Measurements from ENCODE around the gene NFATC1.

DNA sequence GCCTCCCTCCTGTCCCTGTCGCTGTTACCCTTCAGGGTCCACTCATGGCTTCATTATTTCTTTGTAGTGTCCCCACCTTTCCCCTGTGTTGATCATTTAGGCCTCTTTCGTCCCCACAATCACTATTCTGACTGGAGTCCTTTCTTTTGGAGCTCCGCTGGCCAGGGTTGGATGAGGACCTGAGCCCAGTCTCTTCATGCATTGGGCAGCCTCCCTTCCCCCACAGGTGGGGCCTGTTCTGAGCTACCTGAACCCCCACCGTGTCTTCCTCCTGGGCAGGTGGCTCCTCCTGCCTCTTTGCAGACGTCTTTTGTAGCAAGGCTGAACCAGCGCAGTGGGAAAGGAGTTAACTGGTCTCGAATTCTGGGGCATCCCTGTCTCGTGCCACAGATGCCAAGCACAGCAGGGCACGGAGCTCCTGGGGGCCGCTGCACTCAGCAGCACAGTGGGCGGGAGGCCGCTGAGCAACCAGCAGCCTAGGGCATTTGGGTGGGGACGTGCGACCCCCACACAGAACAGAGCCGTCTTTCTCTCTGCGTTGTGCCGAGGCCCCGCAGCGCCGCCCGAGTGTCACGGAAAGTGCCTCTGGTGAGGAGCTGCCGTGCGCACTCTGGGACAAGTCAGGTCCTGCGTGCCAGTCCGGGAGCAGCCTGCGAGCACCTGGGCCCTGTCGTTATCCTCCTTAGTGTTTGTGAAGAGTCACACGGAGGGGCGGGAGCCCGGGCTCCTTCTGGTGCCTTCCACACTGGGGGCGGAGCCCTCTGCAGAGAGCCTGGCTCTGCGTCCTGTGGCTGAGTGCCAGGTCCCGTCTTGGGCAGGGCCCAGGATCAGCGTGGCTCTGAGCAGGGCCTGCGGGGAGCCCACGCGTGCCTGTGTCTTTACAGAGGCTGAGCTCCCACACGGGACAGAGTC lies 130.1 kb downstream of the NFATC1 start:
- TF ChIP-seq, protein P1, sequence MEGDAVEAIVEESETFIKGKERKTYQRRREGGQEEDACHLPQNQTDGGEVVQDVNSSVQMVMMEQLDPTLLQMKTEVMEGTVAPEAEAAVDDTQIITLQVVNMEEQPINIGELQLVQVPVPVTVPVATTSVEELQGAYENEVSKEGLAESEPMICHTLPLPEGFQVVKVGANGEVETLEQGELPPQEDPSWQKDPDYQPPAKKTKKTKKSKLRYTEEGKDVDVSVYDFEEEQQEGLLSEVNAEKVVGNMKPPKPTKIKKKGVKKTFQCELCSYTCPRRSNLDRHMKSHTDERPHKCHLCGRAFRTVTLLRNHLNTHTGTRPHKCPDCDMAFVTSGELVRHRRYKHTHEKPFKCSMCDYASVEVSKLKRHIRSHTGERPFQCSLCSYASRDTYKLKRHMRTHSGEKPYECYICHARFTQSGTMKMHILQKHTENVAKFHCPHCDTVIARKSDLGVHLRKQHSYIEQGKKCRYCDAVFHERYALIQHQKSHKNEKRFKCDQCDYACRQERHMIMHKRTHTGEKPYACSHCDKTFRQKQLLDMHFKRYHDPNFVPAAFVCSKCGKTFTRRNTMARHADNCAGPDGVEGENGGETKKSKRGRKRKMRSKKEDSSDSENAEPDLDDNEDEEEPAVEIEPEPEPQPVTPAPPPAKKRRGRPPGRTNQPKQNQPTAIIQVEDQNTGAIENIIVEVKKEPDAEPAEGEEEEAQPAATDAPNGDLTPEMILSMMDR (IDR thresholded peaks at IDR 0.05; ENCODE audit: low read depth, low read length), result no peak
- TF ChIP-seq EZH2phosphoT487 (IDR thresholded peaks at IDR 0.05; ENCODE audit: low read depth), result no peak

Measured in OCI-LY3 (cell line).